ENCODE data around the gene PSMC5. TPM values are rescaled to one million over a fixed set of nuclear protein-coding genes. Genes with fewer than 3 reads are reported as not detected.

Gene PSMC5
- total and polyA plus RNA-seq, 10 of the 15 experiments (the other 5 are each of a cell fraction or from before 2014, with no cell fraction given) = 55.0 to 266 (median 148) TPM

DNA sequence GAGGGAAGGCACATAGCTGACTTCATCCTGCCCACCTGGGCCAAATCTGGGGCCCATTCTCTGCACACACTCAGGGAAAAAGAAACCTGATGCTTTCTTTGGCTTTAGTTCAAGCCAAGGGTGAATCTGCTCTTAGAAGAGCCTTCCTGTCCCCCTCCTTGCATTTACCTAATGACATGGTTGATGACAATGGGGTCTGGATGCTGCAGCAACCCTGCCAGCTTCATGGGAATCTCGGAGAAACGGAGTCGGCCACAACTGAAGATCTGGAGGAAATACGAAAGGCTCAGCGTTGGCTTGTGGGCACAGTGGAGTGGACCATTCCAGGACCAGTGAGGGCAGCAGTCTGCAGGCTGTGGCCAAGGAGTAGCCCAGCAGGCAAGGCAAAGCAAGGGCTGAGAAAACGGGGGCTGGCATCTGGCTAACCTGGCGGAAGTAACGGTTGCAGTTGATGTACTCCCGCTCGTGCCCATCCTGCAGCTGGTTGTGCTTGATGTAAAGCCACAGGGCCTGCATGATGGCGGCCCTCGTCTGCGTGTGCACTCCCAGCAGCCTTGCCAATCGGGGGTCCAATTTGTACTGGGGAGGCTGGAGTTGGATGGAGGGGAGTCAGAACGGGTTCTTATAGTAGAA is 6.6 kb downstream of the PSMC5 start:
- Histone ChIP-seq H4K20me1 (ENCODE audit: control insufficient read depth, insufficient read depth) (no peaks in the 10 kb centered on the region), H3K27ac (ENCODE audit: control insufficient read depth, insufficient read depth) (no peak overlapping the region), H2AFZ (ENCODE audit: control insufficient read depth, low read depth, low read length) (no peak overlapping the region), H3K27me3 (replicated peaks in 1 of 2; ENCODE audit: control insufficient read depth in 2 of 2, insufficient read depth in 2 of 2, low read length in 1 of 2) (no peaks in the 10 kb centered on the region), H3K36me3 (ENCODE audit: control insufficient read depth in 2 of 2, insufficient read depth in 2 of 2, low read length in 1 of 2) (peaks cover 35 to 48% of the 10 kb centered on the region in 2 experiments), H3K4me3 (no peak overlapping the region), H3K4me1 (ENCODE audit: control insufficient read depth, insufficient read depth, low read length) (peaks cover 6% of the 10 kb centered on the region; the same call in 1 of the 2 replicates), H3K9me3 (replicated peaks; ENCODE audit: control insufficient read depth, insufficient read depth, low read length) (no peaks in the 10 kb centered on the region), H3K4me2 (ENCODE audit: control insufficient read depth, insufficient read depth) (no peak overlapping the region), H3K79me2 (ENCODE audit: control insufficient read depth, insufficient read depth, low read length) (peaks cover 27% of the 10 kb centered on the region), H3K9ac (ENCODE audit: control insufficient read depth, insufficient read depth, low read length) (no peak overlapping the region)
- WGBS (ENCODE audit: insufficient coverage, insufficient replicate concordance, low lambda C conversion rate, missing lambda C conversion rate) = 90% methylated on average over 15 of the region's 15 CpGs
- ChIA-PET CTCF (interaction anchor here (0.8 to 2.3 kb wide), 12 partner anchors 7 to 267 kb away, joined by 3 to 8 read pairs (median 4); no protein-coding TSS in a partner anchor), SMC1A (ENCODE audit: uncharacterized antibody, unreplicated experiment) (interaction anchor here (0.5 to 1.0 kb wide), 3 partner anchors 82 to 151 kb away, joined by 3 read pairs; no protein-coding TSS in a partner anchor), POLR2A (interaction anchor here (0.7 to 1.0 kb wide), 2 partner anchors 9 to 60 kb away, joined by 3 read pairs; partner anchors contain the start of genes CCDC47 and SMARCD2), RAD21 (ENCODE audit: unreplicated experiment) (interaction anchor here (1.2 kb wide), 2 partner anchors 44 to 222 kb away, joined by 3 to 4 read pairs; no protein-coding TSS in a partner anchor)
- DNase-seq (ENCODE audit: low read depth, low spot score) (no peak), FAIRE-seq (no peak), ATAC-seq (no peak)
- BruUV-seq (replicated peaks) = no TSS peak
- intact Hi-C loops (cut with micrococcal nuclease; ENCODE audit: unreplicated experiment) (no loop called here), in situ Hi-C loops (cut with MboI) (loop anchor here (25.0 kb wide), 1 partner anchor 397 kb away; the partner anchor contains the start of gene CYB561)
- peak; percentile 37; the same call in 1 of the 2 replicates for TF ChIP-seq POLR2A (IDR thresholded peaks at IDR 0.05; ENCODE audit: low read depth, low read length)
- TF ChIP-seq, protein P1, sequence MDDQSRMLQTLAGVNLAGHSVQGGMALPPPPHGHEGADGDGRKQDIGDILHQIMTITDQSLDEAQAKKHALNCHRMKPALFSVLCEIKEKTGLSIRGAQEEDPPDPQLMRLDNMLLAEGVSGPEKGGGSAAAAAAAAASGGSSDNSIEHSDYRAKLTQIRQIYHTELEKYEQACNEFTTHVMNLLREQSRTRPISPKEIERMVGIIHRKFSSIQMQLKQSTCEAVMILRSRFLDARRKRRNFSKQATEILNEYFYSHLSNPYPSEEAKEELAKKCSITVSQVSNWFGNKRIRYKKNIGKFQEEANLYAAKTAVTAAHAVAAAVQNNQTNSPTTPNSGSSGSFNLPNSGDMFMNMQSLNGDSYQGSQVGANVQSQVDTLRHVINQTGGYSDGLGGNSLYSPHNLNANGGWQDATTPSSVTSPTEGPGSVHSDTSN (IDR thresholded peaks at IDR 0.05; ENCODE audit: insufficient replicate concordance, low read depth, low read length) = no peak
